HEK293T (cell line): ENCODE data around the gene C11orf24.

Experiments
- CTCF ChIA-PET: fragments of 350-600 bp; formaldehyde crosslinking; extraction: SDS; loops from one replicate; lab custom pipeline; 2021; ENCODE audit warnings: antibody characterized with exemption, inconsistent platforms; lab: Yijun Ruan, JAX
- POLR2A ChIA-PET: fragments of 350-600 bp; formaldehyde crosslinking; extraction: SDS; loops from one replicate; lab custom pipeline; 2020; ENCODE audit warnings: antibody characterized with exemption, inconsistent platforms; lab: Yijun Ruan, JAX
- DNase-seq: peaks from one replicate; pipeline ENCODE4 v3.0.0; 2012; ENCODE audit warnings: mixed read lengths; ENCODE audit errors: extremely low spot score
- ARNT ChIP-seq: fragments of 450-650 bp; IDR thresholded peaks from 2 replicates; pipeline ENCODE4 v1.6.1; 2017; ENCODE audit warnings: mild to moderate bottlenecking
- BHLHE40 ChIP-seq: fragments of 450-650 bp; IDR thresholded peaks from 2 replicates; pipeline ENCODE4 v1.6.1; 2016; ENCODE audit warnings: mild to moderate bottlenecking, moderate library complexity, borderline replicate concordance
- CTBP1 ChIP-seq: fragments of 450-650 bp; IDR thresholded peaks from 2 replicates; pipeline ENCODE4 v1.6.1; 2016; ENCODE audit warnings: borderline replicate concordance
- ELF4 ChIP-seq: fragments of 450-650 bp; IDR thresholded peaks from 2 replicates; pipeline ENCODE4 v1.6.1; 2017; ENCODE audit warnings: antibody characterized with exemption
- FOXA1 ChIP-seq: fragments of 450-650 bp; IDR thresholded peaks from 2 replicates; pipeline ENCODE4 v1.6.1; 2016; ENCODE audit warnings: mild to moderate bottlenecking
- FOXK2 ChIP-seq: fragments of 450-650 bp; IDR thresholded peaks from 2 replicates; pipeline ENCODE4 v1.6.1; 2016; ENCODE audit warnings: mild to moderate bottlenecking
- FOXM1 ChIP-seq: fragments of 450-650 bp; IDR thresholded peaks from 2 replicates; pipeline ENCODE4 v1.6.1; 2017; ENCODE audit warnings: mild to moderate bottlenecking, borderline replicate concordance
- HDGF ChIP-seq: fragments of 450-650 bp; IDR thresholded peaks from 2 replicates; pipeline ENCODE4 v1.6.1; 2017; ENCODE audit warnings: antibody characterized with exemption, borderline replicate concordance
- L3MBTL2 ChIP-seq: fragments of 450-650 bp; conservative IDR thresholded peaks from 2 replicates; pipeline ENCODE4 v1.6.1; 2016; ENCODE audit warnings: mild to moderate bottlenecking
- LEF1 ChIP-seq: fragments of 450-650 bp; IDR thresholded peaks from 2 replicates; pipeline ENCODE4 v1.6.1; 2017; ENCODE audit warnings: mild to moderate bottlenecking, borderline replicate concordance
- NFRKB ChIP-seq: fragments of 450-650 bp; IDR thresholded peaks from 2 replicates; pipeline ENCODE4 v1.6.1; 2016; ENCODE audit warnings: mild to moderate bottlenecking, moderate library complexity
- PKNOX1 ChIP-seq: fragments of 450-650 bp; IDR thresholded peaks from 2 replicates; pipeline ENCODE4 v1.6.1; 2016
- SP1 ChIP-seq: fragments of 450-650 bp; IDR thresholded peaks from 2 replicates; pipeline ENCODE4 v1.6.1; 2017
- SUZ12 ChIP-seq: fragments of 450-650 bp; IDR thresholded peaks from 2 replicates; pipeline ENCODE4 v1.6.1; 2016; ENCODE audit warnings: mild to moderate bottlenecking
- TARDBP ChIP-seq: fragments of 450-650 bp; IDR thresholded peaks from 2 replicates; pipeline ENCODE4 v1.6.1; 2016
- ZNF384 ChIP-seq: fragments of 450-650 bp; IDR thresholded peaks from 2 replicates; pipeline ENCODE4 v1.6.1; 2016

The C11orf24 gene

GRCh38 chr11:68312780-68313573, 41.2 kb upstream of the C11orf24 start:
- DNase-seq: no peak
- ChIA-PET CTCF (no interaction called here), POLR2A (no interaction called here)
- no peak for TF ChIP-seq TARDBP
- no peak for TF ChIP-seq NFRKB
- no peak for TF ChIP-seq PKNOX1
- no peak for TF ChIP-seq FOXK2
- no peak for TF ChIP-seq LEF1

- ChIA-PET CTCF (no interaction called here), POLR2A (interaction anchor here (0.6 kb wide), 1 partner anchor 103 kb away, joined by 3 read pairs; no protein-coding TSS in a partner anchor)
- TF ChIP-seq LEF1: no peak
- no peak for TF ChIP-seq HDGF
- no peak for TF ChIP-seq SP1
- no peak for TF ChIP-seq ELF4
- no peak for TF ChIP-seq PKNOX1
- TF ChIP-seq FOXA1: no peak
- DNase-seq: peak; percentile 66
These were observed 40.5 kb upstream of the C11orf24 start, which contains the start of gene LRP5 for GRCh38 chr11:68312117-68312779. Gene LRP5, plus strand, starts transcription at chr11:68312591. Its CDS starts 124 bp downstream, at chr11:68312715.

GRCh38 chr11:68311160-68312116, 39.7 kb upstream of the C11orf24 start:
- CTCF ChIA-PET: interaction anchor here (1.1 kb wide), 1 partner anchor 13 kb away, joined by 5 read pairs; no protein-coding TSS in a partner anchor
- POLR2A ChIA-PET: interaction anchor here (0.6 to 0.9 kb wide), 3 partner anchors 40 to 149 kb away, joined by 3 read pairs; partner anchors contain the start of genes C11orf24 and PPP6R3
- no peak for DNase-seq
- no peak for TF ChIP-seq ZNF384
- no peak for TF ChIP-seq ELF4

GRCh38 chr11:68309621-68310185, 37.9 kb upstream of the C11orf24 start:
- ChIA-PET POLR2A (no interaction called here), CTCF (interaction anchor here (1.1 kb wide), 1 partner anchor 12 kb away, joined by 5 read pairs; no protein-coding TSS in a partner anchor)
- TF ChIP-seq TARDBP: no peak
- TF ChIP-seq LEF1: no peak
- no peak for TF ChIP-seq SUZ12
- TF ChIP-seq FOXA1: no peak
- TF ChIP-seq SP1: no peak
- TF ChIP-seq ARNT: no peak
- no peak for TF ChIP-seq ELF4
- no peak for TF ChIP-seq BHLHE40
- TF ChIP-seq HDGF: no peak
- no peak for TF ChIP-seq NFRKB
- TF ChIP-seq FOXM1: no peak
- no peak for TF ChIP-seq FOXK2
- no peak for TF ChIP-seq ZNF384
- TF ChIP-seq PKNOX1: no peak
- TF ChIP-seq CTBP1: no peak
- no peak for DNase-seq

- DNase-seq: no peak
- no peak for TF ChIP-seq BHLHE40
- no peak for TF ChIP-seq TARDBP
- POLR2A ChIA-PET: no interaction called here
- CTCF ChIA-PET: no interaction called here
These were observed 36.3 kb upstream of the C11orf24 start for GRCh38 chr11:68308068-68308467.

GRCh38 chr11:68306636-68307035, 34.9 kb upstream of the C11orf24 start:
- CTCF ChIA-PET: interaction anchor here (0.5 to 1.4 kb wide), 2 partner anchors 8 to 70 kb away, joined by 3 to 7 read pairs; no protein-coding TSS in a partner anchor
- TF ChIP-seq HDGF (no peak), PKNOX1 (no peak), ELF4 (no peak), ZNF384 (no peak), L3MBTL2 (no peak), SP1 (no peak), CTBP1 (no peak), ARNT (no peak), SUZ12 (no peak), BHLHE40 (no peak), LEF1 (no peak), NFRKB (no peak), TARDBP (no peak)
- POLR2A ChIA-PET: interaction anchor here (1.1 to 1.6 kb wide), 2 partner anchors 34 to 66 kb away, joined by 3 read pairs; partner anchors contain the start of gene C11orf24
- DNase-seq: no peak
